Stimulated activated CD4-positive, alpha-beta T cell treated with anti-CD3 and anti-CD28 coated beads, Interleukin-2, amount 100 ng/mL, for 24 hours (primary cell): ENCODE results near the gene CACYBP.

Source experiments
- DNase-seq, 2 donors: peaks; one replicate each; pipeline ENCODE4 v3.0.0-alpha.2; 2020

Gene CACYBP, protein sequence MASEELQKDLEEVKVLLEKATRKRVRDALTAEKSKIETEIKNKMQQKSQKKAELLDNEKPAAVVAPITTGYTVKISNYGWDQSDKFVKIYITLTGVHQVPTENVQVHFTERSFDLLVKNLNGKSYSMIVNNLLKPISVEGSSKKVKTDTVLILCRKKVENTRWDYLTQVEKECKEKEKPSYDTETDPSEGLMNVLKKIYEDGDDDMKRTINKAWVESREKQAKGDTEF

DNA sequence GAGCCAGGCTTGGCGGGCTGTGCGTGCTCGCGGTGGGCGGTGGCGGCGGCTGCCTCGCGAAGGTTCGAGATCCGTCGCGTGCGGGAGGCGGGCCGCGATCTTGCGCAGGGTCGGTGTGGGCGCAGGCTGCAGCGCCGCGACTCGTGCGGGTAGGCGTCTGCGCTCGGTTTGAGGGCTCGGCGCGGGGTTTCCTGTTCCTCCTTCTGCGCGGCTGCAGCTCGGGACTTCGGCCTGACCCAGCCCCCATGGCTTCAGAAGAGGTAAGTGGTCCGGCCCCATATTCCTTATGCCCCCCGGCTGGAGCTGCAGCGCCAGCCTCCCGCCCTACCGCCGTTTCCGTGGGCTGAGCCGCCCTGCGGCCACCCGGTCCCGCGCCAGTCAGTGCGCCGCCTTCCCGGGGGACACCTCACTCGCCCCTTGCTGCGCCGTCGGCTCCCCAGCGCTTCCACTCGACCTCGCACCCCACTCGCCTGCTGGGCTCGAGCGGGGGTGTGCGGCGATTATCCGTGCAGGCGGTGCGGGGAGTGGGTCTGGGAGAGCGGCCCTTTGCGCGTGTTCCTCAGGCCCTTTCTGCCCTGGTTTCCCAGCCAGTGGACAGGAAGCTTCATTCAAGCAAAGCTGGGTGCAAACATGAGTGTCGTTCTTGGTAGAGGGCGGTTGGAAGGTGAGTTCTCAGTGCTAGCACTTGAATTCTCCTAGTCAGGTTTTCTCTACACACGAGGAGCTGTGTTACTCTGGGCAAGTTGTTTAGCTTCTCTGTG is at the start of gene CACYBP:
CACYBP (plus strand) TSS at position 12 of the 761 bp plus-strand sequence; CDS start at position 246, 234 bp downstream.
- DNase-seq: peak; percentile 44 to 49

DNA sequence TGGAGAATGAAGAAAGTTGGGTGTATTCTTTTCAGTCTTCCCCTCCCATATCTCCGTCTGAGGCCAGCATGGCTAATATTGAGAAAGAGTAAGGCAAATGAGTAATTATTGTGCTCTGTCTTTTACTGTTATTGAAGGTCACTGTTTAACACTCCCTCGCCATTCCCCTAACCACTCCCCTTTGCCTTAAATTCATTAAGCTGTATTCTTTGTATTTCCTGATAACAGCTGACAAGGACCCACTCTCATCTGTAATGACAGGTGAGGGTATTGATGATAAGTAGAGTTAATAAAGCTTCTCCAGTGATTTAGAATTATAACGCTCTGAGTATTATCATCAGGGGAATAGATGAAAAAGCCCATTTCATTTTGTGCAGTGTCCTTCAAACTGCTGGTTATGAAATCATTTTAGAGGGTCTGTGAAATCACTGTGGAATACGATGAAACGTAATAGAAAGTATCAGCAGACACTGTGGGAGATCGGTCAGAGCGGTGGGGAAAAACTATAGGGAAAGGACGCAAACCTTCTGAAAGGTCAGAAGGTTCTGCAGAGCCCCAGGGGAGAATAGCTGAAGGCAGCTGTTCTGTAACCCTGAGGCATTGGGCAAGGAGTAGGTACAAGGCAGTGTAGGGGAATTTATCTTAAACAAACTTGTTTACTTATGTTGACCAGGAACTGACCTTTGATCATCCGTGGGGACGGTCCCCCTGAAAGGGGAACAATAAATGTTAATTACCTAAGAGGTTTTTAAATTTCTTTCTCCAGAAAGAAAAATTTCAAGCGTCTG is 46.3 kb upstream of the CACYBP start:
- DNase-seq: no peak

DNA sequence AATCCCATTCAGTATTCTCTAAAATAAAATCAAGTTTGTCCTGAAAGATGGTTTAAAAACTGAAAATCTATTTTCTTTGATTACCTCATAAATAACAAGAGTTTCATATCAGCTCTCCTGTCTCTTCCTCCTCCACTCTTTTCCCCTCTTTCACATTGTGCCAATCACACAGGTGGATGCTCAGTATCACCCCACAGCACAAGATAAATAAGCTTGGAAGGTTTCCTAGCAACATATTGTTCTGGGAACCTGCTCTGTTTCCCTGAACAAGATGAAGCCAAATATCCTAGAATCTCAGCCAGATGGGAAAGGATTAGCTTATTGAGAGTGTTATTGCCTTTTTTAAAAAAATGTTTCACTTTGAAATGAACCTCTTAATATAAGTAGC is 45.7 kb upstream of the CACYBP start:
- no peak for DNase-seq

DNA sequence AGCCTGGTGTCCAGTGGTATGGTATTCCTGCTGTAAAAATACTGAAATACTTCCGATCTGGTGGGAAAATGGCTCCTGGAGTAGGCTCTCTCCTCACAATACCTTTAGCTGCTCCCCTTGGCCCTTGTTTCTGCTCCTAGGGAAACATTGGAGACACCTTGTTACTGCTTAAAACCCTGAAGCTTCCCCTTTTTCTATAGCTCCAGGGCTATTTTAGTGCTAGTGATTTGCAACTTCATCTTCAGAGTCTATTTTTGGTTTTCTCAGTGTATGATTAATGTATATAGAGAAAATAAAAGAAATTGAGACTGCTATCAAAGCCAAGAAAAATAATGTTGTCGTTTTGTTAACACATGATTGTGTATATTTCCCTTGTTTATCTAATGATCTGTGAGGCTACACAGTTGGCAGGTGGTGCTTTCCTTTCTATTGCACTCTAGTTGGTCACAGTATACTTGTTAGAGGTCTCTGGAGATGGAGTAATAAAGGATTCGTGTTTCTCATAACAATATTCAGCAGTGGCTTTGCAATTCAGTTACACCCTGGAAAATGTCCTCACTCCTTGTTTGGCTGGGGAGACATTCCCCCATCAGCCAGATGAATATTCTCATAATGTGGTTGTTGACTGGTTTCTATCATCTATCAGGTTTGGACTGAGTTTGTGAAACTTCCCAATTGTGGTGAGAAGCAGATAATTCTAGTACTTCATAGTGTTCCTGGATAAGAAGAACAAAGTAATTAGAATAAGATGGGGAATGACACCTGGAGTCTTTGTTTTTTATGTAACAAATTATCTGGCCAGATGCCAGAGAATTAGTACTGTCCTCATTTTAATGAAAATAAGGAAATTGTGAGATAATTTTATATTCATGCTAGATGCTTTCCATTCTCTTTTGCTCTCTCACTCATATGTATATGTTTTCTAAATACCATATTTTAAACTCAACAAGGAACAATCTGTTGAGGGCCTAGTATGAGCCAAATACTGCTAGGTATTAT is 44.8 kb upstream of the CACYBP start:
- DNase-seq: no peak

DNA sequence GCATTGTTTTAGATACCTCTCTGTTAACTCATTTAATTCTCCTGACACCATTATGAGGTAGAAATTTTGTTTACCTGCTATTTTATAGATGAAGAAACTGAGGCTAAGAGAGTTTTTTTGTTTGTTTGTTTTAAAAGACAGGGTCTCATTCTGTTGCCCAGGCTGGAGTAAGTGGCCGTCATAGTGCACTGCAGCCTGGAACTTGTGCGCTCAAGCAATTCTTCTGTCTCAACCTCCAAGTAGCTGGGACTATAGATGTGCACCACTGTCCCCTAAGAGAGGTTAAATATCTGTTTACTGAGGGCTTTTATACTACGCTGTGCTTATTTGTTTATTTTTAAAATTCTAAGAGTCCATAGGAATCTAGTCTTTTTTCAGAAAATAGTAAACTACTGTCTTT is 43.7 kb upstream of the CACYBP start:
- DNase-seq: no peak

DNA sequence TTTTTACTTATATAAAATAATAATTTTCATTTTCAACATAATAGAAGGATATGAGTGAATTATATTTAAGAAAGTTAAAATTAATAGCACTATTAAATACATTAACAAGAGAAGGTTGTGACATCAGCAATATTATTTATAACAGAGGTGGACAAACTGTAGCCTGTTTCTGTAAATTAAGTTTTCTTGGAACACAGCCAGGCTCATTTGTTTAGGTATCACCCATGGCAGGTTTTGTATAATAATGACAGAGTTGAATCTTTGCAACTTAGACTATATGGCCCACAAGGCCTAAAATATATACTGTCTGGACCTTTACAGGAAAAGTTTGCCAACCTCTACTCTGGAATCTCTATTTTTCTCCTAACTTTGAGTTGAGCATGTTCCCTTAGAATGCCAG is 42.8 kb upstream of the CACYBP start:
- DNase-seq: no peak

DNA sequence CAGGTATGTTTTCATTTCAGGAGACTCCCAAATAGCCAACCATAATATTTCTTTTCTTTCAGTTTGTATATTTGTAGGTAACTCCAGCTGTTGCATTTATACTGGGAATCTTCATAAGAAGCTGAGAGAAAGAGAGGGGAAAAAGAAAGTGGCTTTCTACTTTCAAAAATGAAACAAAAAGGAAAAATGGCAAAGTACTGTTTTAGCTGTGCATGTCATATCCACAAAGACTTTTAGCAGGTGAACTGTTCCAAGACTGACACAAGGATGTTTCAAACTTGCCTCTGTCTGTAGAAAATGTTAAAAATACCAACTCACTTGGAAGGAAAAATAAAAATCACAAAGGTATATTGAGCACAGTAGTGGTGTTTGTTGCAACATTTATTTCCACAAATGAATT is 41.9 kb upstream of the CACYBP start:
- no peak for DNase-seq

DNA sequence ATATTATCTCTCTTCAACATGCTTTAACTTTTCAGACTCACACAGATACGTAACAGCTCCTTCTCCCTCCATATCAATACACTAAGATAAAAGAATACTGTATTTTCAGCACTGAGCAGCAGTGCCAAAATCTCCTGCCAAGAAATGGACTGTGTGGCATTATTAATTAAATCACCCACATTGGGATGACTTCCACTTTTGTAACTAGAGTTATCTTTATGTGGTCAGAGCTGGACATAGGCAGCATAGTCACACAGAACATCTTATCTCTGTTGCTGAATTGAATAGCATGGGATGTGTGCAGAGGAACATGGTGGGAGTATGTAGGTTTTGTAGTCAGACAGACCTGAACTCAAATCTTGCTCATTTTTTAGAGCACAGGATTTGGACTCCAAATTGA is 41.4 kb upstream of the CACYBP start:
- no peak for DNase-seq

DNA sequence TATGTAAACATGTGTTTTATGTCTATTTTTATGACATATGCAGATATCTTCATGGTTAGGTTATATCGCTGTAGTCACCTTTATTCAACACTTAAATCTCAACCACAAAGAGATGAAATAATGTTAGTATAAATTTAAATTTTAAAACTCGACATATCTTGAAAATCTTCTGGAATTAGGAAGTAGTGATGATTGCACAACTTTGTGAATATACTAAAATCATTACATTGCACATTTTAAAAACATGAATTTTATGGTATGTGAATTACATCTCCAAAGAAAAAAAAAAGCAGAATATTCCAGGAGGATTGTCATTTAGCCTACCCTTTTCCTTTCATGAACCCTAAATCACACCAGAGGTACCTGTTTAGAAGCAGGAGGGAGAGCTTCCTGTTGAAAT is 39.4 kb upstream of the CACYBP start:
- DNase-seq: no peak

DNA sequence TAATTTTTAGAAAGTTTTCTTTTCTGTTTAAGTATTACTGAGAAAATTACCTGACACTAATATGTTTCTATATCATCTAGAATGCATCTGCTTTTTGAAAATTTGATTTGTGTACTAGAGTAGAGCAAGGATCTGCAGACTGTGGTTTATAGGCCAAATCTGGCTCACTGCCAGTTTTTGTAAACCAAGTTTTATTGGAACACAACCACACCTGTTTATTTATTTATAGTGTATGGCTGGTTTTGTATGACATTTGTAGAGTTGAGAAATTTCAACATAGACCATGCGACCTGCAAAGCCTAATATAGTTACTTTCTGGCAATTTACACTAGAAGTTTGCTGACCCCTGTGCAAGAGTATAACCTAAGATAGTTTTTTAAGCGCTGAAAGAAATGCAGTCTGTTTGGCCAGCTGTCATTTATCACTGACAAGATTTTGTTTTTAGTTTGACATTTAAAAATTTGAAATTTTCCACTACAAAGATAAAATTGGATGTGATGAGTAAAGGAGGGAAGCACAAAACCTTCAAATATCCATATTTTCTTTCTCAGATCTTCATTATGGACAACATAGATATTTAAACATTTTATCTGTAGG is 36.1 kb upstream of the CACYBP start:
- no peak for DNase-seq

DNA sequence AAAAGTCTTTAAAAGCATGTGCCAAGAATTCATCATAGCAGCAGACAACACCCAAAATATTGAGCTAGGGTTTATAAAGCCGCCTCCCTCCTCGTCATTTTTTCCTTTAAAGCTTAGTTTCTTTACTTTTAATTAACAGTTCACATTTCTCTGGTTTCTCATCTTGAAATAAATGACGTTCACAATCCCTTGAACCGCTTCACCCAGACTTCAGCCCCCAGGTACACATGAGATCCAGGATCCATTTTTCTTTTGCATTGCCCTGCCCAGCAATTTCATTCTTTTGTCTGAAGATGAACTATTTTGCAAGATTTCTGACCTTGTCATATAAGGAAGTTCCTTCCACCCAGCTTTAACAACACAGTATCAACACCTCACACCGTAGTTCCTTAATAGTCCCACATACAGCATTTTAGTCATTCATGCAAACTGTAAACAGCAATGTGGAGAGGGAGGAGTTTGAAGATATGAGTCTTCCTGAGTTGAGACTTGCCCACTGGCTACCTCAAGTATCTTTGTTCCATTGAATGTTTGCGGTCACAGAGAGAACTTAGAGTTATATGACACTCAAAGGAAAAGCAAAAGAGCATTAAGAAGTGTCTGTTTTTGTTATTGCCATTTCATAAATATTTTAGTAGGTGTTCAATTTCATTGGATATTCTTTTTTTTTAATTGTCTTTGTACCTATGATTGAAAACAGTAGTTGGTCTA is 35.3 kb upstream of the CACYBP start:
- peak in 1 of 2 donors; percentile 23 for DNase-seq

DNA sequence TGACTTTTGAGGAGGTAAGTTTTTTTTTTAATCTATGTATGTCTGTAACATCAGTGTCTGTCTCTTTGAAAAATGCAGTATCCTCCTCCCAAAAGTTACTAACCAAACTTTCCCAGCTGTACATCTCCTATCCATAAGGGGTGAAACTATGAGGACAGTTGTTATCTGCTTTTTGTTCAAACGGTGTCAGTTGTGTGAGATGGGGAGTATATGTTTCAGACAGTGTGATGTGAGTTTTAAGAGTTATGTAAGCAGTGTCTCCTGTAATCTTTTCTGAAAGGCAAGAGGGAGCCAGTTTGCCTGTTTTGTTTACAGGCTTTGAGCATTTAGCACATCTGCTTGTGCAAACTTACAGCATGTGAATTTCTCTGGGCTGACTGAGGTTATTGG is 34.8 kb upstream of the CACYBP start:
- no peak for DNase-seq

DNA sequence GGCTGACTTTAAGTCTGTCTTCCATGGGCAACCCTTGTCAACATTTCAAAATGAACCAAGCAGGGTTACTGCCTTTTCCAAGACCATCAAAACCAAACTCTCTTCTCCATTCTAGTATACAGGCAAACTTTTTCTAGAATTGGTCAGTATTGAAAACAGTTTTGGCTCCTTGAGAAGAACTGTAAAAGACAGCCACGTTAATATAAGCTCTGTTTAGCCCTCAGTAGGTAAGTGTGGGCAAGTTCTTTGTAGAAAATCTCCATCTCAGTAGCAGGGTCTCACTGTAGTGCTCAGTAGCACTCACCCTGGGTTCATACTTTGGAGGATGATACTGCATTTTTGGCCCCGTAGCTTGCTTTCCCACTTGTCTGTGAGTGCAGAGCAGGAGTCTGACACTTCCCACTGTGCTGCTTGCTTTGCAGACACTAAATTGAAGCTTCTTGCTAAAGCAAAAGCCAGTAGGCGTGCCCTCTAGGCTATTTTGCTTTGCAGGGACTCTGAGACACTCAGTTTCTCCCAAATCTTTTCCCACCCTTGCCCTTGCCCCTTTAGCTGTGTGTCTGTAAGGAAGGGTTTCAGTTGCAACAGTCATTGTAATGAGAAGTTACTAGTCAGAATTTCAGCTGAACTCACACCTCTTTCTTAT is 34.3 kb upstream of the CACYBP start:
- DNase-seq: peak in 1 of 2 donors; percentile 36

DNA sequence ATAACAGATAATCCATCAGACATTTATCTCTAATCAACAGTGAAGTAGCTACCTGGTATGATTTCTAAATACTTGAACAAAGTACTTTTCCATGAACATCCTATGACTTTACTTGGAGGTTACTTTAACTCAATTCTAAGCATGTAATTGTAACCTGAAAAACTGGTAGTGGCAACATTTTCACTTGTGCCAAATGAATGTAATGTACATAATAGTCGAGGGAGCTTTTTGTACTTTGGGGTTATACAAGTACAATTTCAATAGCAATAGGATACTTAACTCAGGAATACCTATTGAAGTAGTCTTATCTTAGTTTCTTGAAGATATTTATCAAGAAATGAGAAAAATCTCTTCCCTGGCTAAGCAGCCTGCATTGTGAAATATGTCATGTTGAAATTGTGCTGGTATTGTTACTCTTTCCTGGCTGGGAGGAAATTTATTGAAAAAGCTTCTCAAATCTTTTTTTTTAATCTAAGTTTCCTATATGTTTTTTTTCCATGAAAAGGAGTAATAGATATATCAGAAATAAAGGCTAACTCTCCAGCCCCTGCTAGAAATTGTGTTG is 33.7 kb upstream of the CACYBP start:
- DNase-seq: no peak

DNA sequence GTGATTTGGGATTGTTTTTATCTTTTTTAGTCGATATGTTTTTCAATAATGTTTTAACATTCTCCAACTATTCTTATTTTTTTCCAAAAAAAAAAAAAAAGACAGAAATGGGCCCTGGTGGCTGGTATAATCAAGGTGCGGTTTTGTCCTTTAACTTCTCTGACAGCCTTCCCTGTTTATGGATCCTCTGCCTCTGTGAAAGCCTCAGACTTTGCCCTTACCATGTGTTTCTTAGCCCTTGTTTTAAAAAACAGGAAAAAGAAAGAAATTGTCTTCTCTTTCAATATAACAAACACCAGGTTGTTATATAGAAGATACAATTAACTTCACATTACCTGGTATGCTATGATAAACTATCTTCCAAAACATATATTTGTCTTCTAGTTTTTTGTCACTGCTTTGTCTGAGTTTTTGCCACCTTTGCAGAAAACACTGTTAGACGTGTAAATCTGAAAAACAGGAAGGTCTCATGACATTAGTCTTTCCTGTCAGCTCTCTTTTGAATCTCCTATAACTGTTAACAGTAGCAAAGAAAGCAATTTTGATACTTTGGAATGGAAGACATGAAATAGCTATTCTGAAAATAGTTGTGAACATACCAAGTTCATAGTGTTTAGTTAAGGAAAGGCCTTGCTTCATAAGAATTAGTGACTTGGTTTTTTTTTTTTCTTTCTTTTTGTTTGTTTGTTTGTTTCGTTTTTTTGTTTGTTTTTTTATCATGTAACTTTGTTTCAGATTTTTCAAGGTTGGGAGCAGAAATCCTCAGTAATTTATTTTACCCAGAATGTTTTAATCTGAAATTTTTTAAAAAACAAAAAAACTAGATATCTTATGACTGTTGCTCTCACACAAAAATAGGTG is 31.7 kb upstream of the CACYBP start:
- DNase-seq: no peak

DNA sequence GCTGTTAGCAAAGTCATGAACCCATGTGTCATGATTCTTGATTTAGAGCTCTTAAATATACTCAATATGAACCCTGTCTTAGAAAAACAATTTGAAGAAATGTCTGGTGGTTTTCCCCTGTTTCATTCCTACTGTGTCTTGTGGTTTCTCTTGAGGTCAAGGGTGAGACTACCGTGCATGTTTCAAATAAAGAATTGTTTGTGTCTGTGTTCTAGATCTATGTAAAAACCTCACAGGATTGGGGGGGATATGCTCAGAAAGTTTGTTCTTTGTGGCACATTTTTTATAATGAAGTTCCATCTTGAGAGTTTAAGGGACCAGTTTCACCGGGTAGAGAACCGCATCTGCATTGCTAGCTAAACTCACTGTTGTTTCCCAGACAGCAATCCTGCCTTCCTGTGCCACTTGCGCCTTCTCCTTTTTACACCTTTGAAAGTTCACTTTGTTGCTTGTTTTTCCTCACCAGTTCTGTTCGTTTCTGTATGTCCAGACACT is 30.9 kb upstream of the CACYBP start:
- peak in 1 of 2 donors; percentile 27 for DNase-seq

DNA sequence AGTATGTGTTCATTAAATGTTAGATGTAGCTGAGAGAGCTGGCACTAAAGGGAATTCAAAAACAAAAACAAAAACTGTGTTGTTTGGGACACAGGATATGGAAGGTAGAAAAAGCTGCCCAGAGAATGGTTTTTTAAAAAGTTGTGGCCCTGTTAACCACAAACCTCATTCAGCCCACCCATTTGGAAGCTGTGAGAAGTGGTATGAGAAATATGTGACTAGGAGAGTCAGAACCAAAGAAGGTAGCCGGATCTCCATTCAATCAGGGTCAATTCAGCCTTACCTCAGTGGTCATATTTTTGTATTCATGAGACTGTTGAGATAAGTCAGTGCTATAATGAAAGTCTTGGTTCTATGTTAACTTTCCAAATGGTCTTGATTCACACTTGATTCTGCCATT is 29.8 kb upstream of the CACYBP start:
- DNase-seq: no peak

DNA sequence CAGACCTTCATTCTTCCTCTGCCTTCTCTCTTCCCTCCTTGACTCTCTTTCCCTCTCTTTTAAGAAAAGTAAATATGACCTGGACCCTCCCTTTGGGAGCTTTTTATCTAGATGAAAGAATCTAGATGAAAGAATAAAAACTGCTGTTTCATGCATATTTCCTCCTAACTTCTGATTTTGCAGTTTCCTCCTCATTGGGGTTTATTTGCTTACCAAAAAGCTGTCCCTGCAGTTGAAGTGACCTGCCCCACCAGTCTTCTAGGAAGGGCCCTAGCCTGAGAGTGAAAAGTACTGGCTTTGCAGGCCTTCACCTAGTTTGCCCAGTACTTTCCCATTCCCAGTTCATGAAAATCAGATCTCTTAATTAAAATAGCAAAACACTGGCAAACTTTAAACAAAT is 28.3 kb upstream of the CACYBP start:
- no peak for DNase-seq

DNA sequence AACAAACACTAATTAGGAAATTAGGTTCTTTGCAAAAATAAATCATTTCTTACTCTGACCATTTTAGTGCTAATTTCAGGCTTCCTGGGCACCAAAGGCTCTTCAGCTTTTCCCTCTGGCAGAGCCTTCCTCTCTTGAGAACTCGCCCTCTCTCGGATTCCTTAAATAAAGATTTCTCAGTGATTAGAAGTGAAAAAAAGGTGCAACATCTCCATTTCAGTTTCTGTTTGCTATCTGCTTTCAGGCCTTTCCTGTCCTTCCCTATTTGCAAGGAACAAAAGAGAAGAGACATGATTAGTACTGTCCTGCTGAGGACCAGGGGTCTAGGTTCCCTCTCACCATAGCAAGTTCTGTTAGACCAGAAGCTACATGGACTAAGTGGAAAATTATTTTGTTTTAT is 27.8 kb upstream of the CACYBP start:
- no peak for DNase-seq
